CD4-positive, alpha-beta T cell treated with Interleukin-4 for 4 hours (primary cell): ENCODE data around the gene CHADL.

Experiments
- DNase-seq: peaks from one replicate; pipeline ENCODE4 v3.0.0-alpha.2; 2020

Gene CHADL

GRCh38 chr22:41254230-41254629, 13.5 kb upstream of the CHADL start:
- DNase-seq, result no peak

- DNase-seq, result no peak
These were observed 11.6 kb upstream of the CHADL start for GRCh38 chr22:41252365-41252764.

- DNase-seq, result no peak
These were observed 9.4 kb upstream of the CHADL start for GRCh38 chr22:41250127-41250526.

DNA sequence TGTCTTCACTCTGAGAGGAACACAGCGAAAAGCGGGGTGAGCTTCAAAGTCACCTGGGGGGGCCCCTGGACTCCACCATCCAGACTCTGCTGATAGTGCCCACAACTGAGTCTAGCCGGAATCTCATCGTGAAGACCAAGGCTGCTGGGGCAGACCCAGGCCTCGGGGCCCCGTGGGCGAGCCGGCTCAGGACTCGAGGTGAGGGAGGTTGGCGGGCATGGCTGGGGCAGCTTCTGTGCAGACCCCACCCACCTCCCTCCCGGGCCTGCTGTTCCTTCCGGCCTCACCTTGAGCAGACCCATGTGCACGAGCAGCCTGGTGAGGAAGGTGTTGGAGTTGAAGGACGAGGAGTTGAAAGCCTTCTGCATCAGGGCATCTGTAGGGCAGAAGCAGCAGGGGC, 8.7 kb upstream of the CHADL start:
- no peak for DNase-seq

- no peak for DNase-seq
These were observed 8.0 kb upstream of the CHADL start for GRCh38 chr22:41248758-41249157.

DNA sequence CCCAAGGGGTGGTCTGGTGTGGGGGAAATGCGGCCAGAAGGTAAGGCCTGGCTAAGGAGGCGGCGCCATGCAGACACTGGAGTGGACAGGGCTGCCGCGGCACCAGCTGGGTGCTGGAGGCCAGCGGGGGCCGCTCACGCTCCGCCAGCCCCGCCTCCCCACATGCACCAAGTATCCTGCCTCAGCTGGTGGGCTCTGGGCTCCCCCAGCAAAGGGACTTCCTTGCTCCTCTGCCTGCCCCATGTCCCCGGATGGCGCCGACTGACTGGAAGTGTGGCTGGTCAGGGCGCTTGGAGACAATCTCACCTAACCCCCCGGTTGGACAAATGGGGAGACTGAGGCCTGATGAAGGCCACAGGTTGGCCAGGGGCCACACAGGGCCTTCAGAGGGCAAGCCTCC, 7.6 kb upstream of the CHADL start:
- DNase-seq, result no peak

- DNase-seq, result no peak
These were observed 7.0 kb upstream of the CHADL start for GRCh38 chr22:41247703-41248102.

GRCh38 chr22:41245917-41246499, 5.3 kb upstream of the CHADL start:
- DNase-seq, result no peak

DNA sequence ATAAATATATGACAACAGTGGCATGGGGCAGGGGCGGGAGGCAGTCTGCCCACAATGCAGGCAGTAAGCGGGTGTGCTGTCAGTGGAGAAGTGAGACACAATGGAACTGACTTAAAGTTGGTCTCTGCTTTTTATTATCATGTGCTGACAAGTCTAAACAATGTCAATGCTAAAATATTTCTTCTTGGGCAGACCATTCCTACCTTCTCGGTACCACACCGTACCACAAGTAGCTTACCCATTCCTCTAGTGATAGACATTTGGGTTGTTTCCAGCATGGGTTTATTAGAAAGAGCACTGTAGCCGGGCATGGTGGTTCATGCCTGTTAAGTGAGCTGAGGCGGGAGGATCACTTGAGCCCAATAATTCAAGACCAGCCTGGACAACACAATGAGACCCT, 2.6 kb upstream of the CHADL start:
- no peak for DNase-seq

GRCh38 chr22:41242396-41243117, 1.8 kb upstream of the CHADL start:
- DNase-seq, result no peak

GRCh38 chr22:41241133-41241676, 474 bp upstream of the CHADL start:
- no peak for DNase-seq

DNA sequence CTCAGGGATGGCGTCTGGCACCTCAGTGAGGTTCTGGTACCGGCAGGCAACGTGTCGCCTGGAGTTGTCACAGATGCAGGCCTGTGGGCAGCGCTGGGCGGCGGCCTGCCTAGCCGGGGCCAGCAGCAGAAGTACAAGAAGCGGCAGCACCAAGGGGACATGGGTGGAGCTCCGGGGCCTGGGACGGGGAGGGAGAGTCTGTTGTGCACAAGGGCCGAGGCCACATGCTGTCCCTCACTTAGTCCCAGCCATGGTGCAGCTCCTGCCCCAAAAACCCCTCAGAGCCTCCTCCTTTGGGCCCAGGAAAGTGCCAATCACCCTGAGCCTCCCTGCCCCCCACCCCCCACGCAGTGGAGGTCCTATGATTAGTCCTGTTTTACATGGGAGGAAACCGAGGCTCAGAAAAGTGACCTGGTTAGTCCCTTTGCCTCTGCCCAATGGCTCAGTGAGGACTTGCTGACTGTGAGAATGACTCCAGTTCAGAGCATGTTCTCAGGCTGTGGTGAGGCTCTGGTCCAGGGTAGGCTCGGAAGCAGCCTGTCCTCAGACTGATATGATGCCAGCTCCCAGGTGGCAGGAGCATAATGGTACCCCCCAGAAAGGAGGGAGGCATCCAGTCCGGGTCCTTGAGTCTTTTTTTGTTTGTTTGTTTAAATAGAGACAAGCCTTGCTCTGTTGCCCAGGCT, 1.1 kb downstream of the CHADL start:
- no peak for DNase-seq

- DNase-seq, result no peak
These were observed 1.9 kb downstream of the CHADL start for GRCh38 chr22:41238570-41239442.

GRCh38 chr22:41237707-41238569, 2.8 kb downstream of the CHADL start:
- DNase-seq, result peak; percentile 78

- no peak for DNase-seq
These were observed 3.6 kb downstream of the CHADL start for GRCh38 chr22:41237036-41237706.

DNA sequence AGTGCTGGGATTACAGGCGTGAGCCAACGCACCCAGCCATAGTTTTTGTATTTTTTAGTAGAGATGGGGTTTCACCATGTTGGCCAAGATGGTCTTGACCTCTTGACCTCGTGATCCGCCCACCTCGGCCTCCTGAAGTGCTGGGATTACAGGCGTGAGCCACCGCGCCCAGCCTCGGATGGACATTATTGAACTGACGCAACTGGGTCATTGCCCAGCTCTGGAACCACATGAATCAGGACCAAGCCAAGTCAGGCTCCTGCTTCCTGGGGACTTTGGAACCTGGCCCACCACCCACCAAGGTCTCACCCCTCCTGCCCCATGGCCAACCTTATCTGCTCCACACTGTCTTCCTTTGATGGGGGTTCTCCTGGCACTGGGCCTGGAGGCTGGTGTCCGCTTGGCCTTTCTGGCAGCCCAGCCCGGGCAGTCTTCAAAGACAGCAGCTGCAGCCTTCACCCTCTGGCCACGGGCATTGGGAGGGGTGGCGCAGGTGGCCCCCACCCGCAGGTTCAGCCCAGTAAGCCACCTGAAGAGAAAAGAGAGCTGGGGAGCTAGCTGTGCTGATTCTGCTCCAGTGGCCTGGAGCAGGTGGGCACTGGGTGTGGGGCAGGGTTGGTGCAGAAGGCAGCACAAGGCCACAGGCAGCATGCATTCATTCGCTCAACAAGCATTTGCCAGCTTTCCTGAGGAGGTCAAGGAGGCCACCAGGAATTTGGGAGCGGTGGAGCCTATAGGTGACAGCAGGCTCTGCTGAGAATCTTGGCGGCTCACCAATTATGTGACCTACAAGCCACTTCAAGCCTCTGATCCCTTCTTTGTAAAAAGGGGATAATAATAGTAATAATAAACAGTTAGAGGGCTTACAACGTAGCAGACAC, 5.7 kb downstream of the CHADL start:
- no peak for DNase-seq

- no peak for DNase-seq
These were observed 9.4 kb downstream of the CHADL start for GRCh38 chr22:41231369-41231768.

DNA sequence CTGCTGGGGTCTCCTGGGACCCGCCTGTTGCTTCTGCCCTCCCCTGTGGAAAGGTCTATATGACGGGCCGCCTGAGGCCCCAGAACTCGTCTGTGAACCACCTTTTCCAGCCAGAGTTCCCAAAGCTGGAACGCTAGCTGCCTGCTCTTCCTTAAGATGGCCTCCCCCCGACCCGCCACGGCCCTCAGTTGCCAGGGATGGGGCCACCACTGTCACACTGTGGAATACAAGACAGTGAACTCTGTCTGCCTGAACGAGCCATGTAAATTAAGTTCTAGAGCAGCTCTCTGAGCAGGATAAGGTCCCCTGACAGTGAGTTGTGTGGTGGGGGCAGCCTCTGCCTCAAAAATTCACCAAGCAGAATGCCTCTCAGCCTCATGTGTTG, 10.3 kb downstream of the CHADL start:
- DNase-seq, result no peak

DNA sequence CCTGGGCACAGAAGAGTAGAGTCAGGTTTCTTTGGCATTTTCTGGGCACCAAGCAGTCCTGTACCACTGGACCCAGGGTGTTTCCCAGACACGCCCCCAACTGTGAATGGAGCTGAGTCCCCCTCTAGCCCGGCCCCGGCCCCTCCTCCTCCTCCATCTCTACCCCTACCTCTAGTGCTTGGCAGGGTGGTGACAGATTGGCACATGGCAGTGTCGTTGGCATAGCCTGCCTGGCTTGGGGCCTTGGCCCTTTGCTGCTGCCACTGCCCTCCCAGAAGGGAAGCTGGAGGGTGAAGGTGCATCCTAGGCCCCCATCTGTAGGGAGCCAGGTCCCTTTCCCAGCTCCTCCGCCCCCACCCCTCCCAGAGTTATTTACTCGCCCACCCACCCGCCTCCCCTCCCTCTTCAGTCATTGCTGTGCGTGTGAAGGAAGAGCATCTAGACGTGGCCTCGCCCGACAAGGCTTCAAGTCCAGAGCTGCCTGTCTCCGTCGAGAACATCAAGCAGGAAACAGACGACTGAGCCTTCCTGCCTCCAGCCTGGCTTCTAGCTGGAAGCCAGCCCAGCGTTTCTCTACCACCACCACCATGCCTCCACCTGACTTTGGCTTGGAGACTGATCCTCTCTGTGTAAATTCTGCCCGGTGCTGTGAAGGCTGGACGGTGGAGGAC, 10.9 kb downstream of the CHADL start:
- DNase-seq, result no peak

DNA sequence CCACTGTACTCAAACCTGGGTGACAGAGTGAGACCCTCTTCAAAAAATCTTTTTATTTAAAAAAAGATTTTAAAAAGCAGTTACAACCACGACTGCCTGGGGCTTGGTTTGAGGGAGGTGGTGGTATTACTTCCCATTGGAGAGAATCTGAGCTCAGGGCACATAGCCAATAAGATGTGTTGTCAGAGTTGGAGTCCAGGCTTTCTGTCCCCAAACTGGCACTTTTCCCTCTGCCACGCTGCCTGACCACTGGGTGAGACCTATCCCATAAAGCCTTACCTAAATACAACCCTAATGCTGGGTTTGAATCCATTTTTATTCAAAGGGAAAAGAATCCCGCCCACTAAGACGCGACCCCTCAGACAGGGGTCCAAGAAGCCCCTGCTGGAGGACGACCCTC, 11.5 kb downstream of the CHADL start:
- DNase-seq, result no peak
